H9 (cell line): Measurements from ENCODE around the gene PDGFRB. TPM values are rescaled to one million over a fixed set of nuclear protein-coding genes. Genes with fewer than 3 reads are reported as not detected.

Source experiments
- DNase-seq: peaks from one replicate; pipeline ENCODE4 v3.0.0-alpha.2; 2017
- H2AFZ ChIP-seq: one replicate; pipeline ENCODE4 v1.6.1; 2013; ENCODE audit warnings: mild to moderate bottlenecking, low read length, control low read depth, moderate library complexity
- H2AK5ac ChIP-seq: 2 replicates; pipeline ENCODE4 v1.6.1; 2013; ENCODE audit warnings: low read length, control low read depth, mixed read lengths; ENCODE audit not compliant: insufficient read length
- H2BK120ac ChIP-seq: one replicate; pipeline ENCODE4 v1.6.1; 2013; ENCODE audit warnings: low read depth, mild to moderate bottlenecking, low read length, control low read depth, inconsistent platforms; ENCODE audit not compliant: poor library complexity, severe bottlenecking
- H2BK12ac ChIP-seq: 2 replicates; pipeline ENCODE4 v1.6.1; 2013; ENCODE audit warnings: low read length, control low read depth, mixed read lengths, low read depth; ENCODE audit not compliant: insufficient read length
- H2BK15ac ChIP-seq: 2 replicates; pipeline ENCODE4 v1.6.1; 2013; ENCODE audit warnings: low read depth, low read length, control low read depth
- H2BK20ac ChIP-seq: one replicate; pipeline ENCODE4 v1.6.1; 2013; ENCODE audit warnings: low read depth, mild to moderate bottlenecking, low read length, control low read depth, inconsistent platforms; ENCODE audit not compliant: poor library complexity, severe bottlenecking
- H2BK5ac ChIP-seq: 2 replicates; pipeline ENCODE4 v1.6.1; 2013; ENCODE audit warnings: low read length, control low read depth, mixed read lengths; ENCODE audit not compliant: insufficient read length
- H3K14ac ChIP-seq: 2 replicates; pipeline ENCODE4 v1.6.1; 2013; ENCODE audit warnings: low read length, control low read depth; ENCODE audit not compliant: insufficient read depth
- H3K18ac ChIP-seq: 2 replicates; pipeline ENCODE4 v1.6.1; 2013; ENCODE audit warnings: low read depth, mild to moderate bottlenecking, mixed read lengths, low read length, control low read depth; ENCODE audit not compliant: insufficient read length
- H3K23ac ChIP-seq: 2 replicates; pipeline ENCODE4 v1.6.1; 2013; ENCODE audit warnings: low read length, control low read depth, mixed read lengths, low read depth; ENCODE audit not compliant: insufficient read length
- H3K23me2 ChIP-seq: 2 replicates; pipeline ENCODE4 v1.6.1; 2013; ENCODE audit warnings: low read depth, mild to moderate bottlenecking, mixed read lengths, low read length, control low read depth; ENCODE audit not compliant: insufficient read length, poor library complexity, severe bottlenecking
- H3K27ac ChIP-seq: 2 replicates; pipeline ENCODE4 v1.5.1; 2013; ENCODE audit warnings: low read length, control low read depth, mixed read lengths, low read depth; ENCODE audit not compliant: insufficient read length
- H3K27me3 ChIP-seq: 2 replicates; pipeline ENCODE4 v1.6.1; 2013; ENCODE audit warnings: low read length, control low read depth, inconsistent platforms; ENCODE audit not compliant: insufficient read depth
- H3K4ac ChIP-seq: 2 replicates; pipeline ENCODE4 v1.6.1; 2013; ENCODE audit warnings: low read depth, mild to moderate bottlenecking, control low read depth, inconsistent platforms, low read length, moderate library complexity
- H3K4me1 ChIP-seq: 2 replicates; pipeline ENCODE4 v1.6.1; 2013; ENCODE audit warnings: low read length, control low read depth, inconsistent platforms; ENCODE audit not compliant: insufficient read depth
- H3K4me2 ChIP-seq: 2 replicates; pipeline ENCODE4 v1.6.1; 2013; ENCODE audit warnings: low read length, control low read depth, mixed read lengths; ENCODE audit not compliant: insufficient read length, insufficient read depth
- H3K56ac ChIP-seq: 2 replicates; pipeline ENCODE4 v1.6.1; 2013; ENCODE audit warnings: low read depth, mild to moderate bottlenecking, mixed read lengths, low read length, control low read depth; ENCODE audit not compliant: insufficient read length
- H3K79me1 ChIP-seq: 2 replicates; pipeline ENCODE4 v1.6.1; 2013; ENCODE audit warnings: low read depth, mild to moderate bottlenecking, moderate library complexity, low read length, control low read depth, inconsistent platforms; ENCODE audit not compliant: insufficient read depth, poor library complexity, severe bottlenecking
- H3K79me2 ChIP-seq: 2 replicates; pipeline ENCODE4 v1.6.1; 2013; ENCODE audit warnings: low read length, control low read depth, inconsistent platforms; ENCODE audit not compliant: insufficient read depth
- H3K9ac ChIP-seq: 2 replicates; pipeline ENCODE4 v1.6.1; 2013; ENCODE audit warnings: low read length, control low read depth, mixed read lengths; ENCODE audit not compliant: insufficient read length; ENCODE audit errors: extremely low read depth
- H3K9me3 ChIP-seq: one replicate; pipeline ENCODE4 v1.6.1; 2013; ENCODE audit warnings: low read depth, low read length, inconsistent platforms; ENCODE audit not compliant: control insufficient read depth
- H3T11ph ChIP-seq: one replicate; pipeline ENCODE4 v1.6.1; 2013; ENCODE audit warnings: mild to moderate bottlenecking, low read length, control low read depth, inconsistent platforms
- H4K20me1 ChIP-seq: one replicate; pipeline ENCODE4 v1.6.1; 2013; ENCODE audit not compliant: control insufficient read depth, insufficient read length, insufficient read depth
- H4K5ac ChIP-seq: 2 replicates; pipeline ENCODE4 v1.6.1; 2013; ENCODE audit warnings: low read depth, mild to moderate bottlenecking, mixed read lengths, low read length, control low read depth; ENCODE audit not compliant: insufficient read length
- H4K8ac ChIP-seq: replicated peaks from 2 replicates; pipeline ENCODE4 v1.6.1; 2013; ENCODE audit warnings: low read length, control low read depth, mixed read lengths, low read depth; ENCODE audit not compliant: insufficient read length
- H4K91ac ChIP-seq: 2 replicates; pipeline ENCODE4 v1.6.1; 2013; ENCODE audit warnings: low read depth, mild to moderate bottlenecking, moderate library complexity, mixed read lengths, low read length, control low read depth; ENCODE audit not compliant: insufficient read length
- H3K27ac Mint-ChIP-seq, 3 experiments: 2 replicates in 2 of 3; 3 replicates in 1 of 3; pipeline ENCODE4 v1.8.0; 2020 to 2021; ENCODE audit warnings: mixed read lengths in 3 of 3, mild to moderate bottlenecking in 1 of 3, moderate library complexity in 1 of 3
- H3K27me3 Mint-ChIP-seq: 2 replicates; pipeline ENCODE4 v1.8.0; 2021; ENCODE audit warnings: low read depth, mild to moderate bottlenecking, moderate library complexity, mixed read lengths
- H3K36me3 Mint-ChIP-seq, 3 experiments: 2 replicates in 2 of 3; 3 replicates in 1 of 3; pipeline ENCODE4 v1.8.0; 2020 to 2021; ENCODE audit warnings: low read depth in 3 of 3, mixed read lengths in 3 of 3; ENCODE audit not compliant: insufficient read depth in 1 of 3
- H3K4me1 Mint-ChIP-seq, 2 experiments: 2 replicates each; pipeline ENCODE4 v1.8.0; 2020; ENCODE audit warnings: mixed read lengths in 2 of 2
- H3K4me3 Mint-ChIP-seq, 2 experiments: 2 replicates in 1 of 2; 3 replicates in 1 of 2; pipeline ENCODE4 v1.8.0; 2020 to 2021; ENCODE audit warnings: mild to moderate bottlenecking in 2 of 2, mixed read lengths in 2 of 2, moderate library complexity in 1 of 2
- H3K9me3 Mint-ChIP-seq, 2 experiments: 2 replicates in 1 of 2; 3 replicates in 1 of 2; pipeline ENCODE4 v1.8.0; 2020; ENCODE audit warnings: mild to moderate bottlenecking in 2 of 2, mixed read lengths in 2 of 2, moderate library complexity in 1 of 2
- WGBS: extraction: QIAGEN DNeasy Blood & Tissue Kit; methylation state at CpG from one replicate; pipeline ENCODE4 v1.1.7; 2013; ENCODE audit warnings: missing lambda C conversion rate, low lambda C conversion rate, mixed read lengths; ENCODE audit not compliant: insufficient read length; ENCODE audit errors: extremely low coverage; 5-methylcytosine and 5-hydroxymethylcytosine counted together
- total RNA-seq: library from RNA; stranded (reverse); gene quantifications from 2 replicates; pipeline ENCODE4 v1.2.1, GENCODE V29; 2021
- TF ChIP-seq, protein P1 (sequence below): fragments of 200-600 bp; sonication (generic); conservative IDR thresholded peaks from 3 replicates; pipeline ENCODE4 v1.8.0; 2021; ENCODE audit warnings: antibody characterized with exemption, mild to moderate bottlenecking

PDGFRB gene
- total RNA-seq, 1 experiment from 2014 or later, result 2.2 TPM

DNA sequence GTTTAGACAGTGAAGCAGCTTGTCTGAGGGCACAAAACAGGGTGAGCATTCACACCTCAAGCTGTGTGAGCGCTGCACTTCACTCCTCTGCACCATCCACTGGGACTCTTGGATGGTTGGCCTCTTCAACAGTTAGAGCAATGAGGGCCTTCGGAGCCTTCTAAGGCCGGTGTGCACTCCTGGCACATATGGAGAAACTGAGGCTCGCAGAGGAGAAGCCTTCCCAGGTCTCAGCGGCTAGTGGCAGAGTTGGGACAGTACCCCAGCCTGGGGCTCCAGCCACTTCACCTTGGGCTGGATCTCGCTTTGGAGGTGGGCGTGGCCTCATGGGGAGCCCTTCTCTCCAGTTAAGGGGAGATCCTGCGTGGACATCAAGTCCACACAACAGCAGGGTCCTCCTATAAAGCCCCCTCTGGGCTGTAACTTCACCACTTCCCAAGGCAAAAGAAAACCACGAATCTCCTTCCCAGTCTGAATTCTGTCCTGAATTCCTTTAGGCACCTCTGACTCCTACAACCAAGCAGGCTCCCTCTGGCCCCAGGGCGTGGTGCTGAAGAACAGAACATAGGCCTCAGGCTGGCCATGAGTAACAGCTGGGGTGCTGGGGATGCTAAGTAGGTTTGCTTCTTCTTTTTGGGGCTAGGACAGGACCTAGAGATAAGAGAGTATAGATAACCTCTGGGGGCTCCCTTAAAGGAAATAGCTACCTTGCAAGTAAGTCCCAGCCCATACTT, 38.8 kb downstream of the PDGFRB start:
- no peak overlapping the region for H3K4me2 ChIP-seq
- H2BK15ac ChIP-seq, result no peak overlapping the region
- no peak overlapping the region for H2BK5ac ChIP-seq
- Mint-ChIP-seq H3K4me3 (no peak overlapping the region), H3K27ac (no peak overlapping the region), H3K36me3 (no peaks in the 10 kb centered on the region), H3K27me3 (peaks cover 10% of the 10 kb centered on the region), H3K9me3 (no peaks in the 10 kb centered on the region), H3K4me1 (peaks cover 24 to 33% of the 10 kb centered on the region in 2 experiments)
- H3K4ac ChIP-seq, result no peak overlapping the region
- H3K9me3 ChIP-seq, result no peaks in the 10 kb centered on the region
- no peak overlapping the region for H2AK5ac ChIP-seq
- no CpG with 5 or more reads among the region's 10 CpGs for WGBS
- no peak overlapping the region for H3K14ac ChIP-seq
- no peak overlapping the region for H3K9ac ChIP-seq
- no peak overlapping the region for H2BK120ac ChIP-seq
- H3K18ac ChIP-seq, result no peak overlapping the region
- no peak overlapping the region for H3K23ac ChIP-seq
- H3K27ac ChIP-seq, result no peak overlapping the region
- TF ChIP-seq, protein P1, sequence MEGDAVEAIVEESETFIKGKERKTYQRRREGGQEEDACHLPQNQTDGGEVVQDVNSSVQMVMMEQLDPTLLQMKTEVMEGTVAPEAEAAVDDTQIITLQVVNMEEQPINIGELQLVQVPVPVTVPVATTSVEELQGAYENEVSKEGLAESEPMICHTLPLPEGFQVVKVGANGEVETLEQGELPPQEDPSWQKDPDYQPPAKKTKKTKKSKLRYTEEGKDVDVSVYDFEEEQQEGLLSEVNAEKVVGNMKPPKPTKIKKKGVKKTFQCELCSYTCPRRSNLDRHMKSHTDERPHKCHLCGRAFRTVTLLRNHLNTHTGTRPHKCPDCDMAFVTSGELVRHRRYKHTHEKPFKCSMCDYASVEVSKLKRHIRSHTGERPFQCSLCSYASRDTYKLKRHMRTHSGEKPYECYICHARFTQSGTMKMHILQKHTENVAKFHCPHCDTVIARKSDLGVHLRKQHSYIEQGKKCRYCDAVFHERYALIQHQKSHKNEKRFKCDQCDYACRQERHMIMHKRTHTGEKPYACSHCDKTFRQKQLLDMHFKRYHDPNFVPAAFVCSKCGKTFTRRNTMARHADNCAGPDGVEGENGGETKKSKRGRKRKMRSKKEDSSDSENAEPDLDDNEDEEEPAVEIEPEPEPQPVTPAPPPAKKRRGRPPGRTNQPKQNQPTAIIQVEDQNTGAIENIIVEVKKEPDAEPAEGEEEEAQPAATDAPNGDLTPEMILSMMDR, result no peak
- no peaks in the 10 kb centered on the region for H3K79me2 ChIP-seq
- H4K5ac ChIP-seq, result no peak overlapping the region
- H4K8ac ChIP-seq, result no peak overlapping the region
- H4K20me1 ChIP-seq, result no peaks in the 10 kb centered on the region
- no peaks in the 10 kb centered on the region for H3K23me2 ChIP-seq
- DNase-seq, result peak; percentile 23
- no peaks in the 10 kb centered on the region for H3K4me1 ChIP-seq
- no peaks in the 10 kb centered on the region for H3K79me1 ChIP-seq
- no peak overlapping the region for H3T11ph ChIP-seq
- no peak overlapping the region for H3K56ac ChIP-seq
- no peak overlapping the region for H4K91ac ChIP-seq
- H2BK20ac ChIP-seq, result no peak overlapping the region
- no peaks in the 10 kb centered on the region for H3K27me3 ChIP-seq
- no peak overlapping the region for H2BK12ac ChIP-seq
- H2AFZ ChIP-seq, result no peak overlapping the region
